Loucy (cell line): ENCODE results near the gene DAP.

Source experiments
- H2AFZ ChIP-seq: fragments of 200-600 bp; sonication (generic); 2 replicates; pipeline ENCODE4 v1.6.0; 2016; ENCODE audit warnings: antibody characterized with exemption, mild to moderate bottlenecking, low read length, moderate library complexity
- H3F3A ChIP-seq: fragments of 200-600 bp; 2 replicates; pipeline ENCODE4 v1.6.0; 2016; ENCODE audit warnings: antibody characterized with exemption, low read depth, mild to moderate bottlenecking
- H3K27me3 ChIP-seq: fragments of 200-600 bp; sonication (generic); 2 replicates; pipeline ENCODE4 v1.6.1; 2014; ENCODE audit warnings: low read length, mild to moderate bottlenecking; ENCODE audit not compliant: insufficient read depth, poor library complexity, severe bottlenecking
- H3K36me3 ChIP-seq: fragments of 200-600 bp; sonication (generic); 2 replicates; pipeline ENCODE4 v1.6.1; 2016; ENCODE audit warnings: low read length; ENCODE audit not compliant: insufficient read depth
- H3K4me1 ChIP-seq: fragments of 200-600 bp; sonication (generic); 2 replicates; pipeline ENCODE4 v1.5.1; 2014; ENCODE audit warnings: low read length, mild to moderate bottlenecking; ENCODE audit not compliant: insufficient read depth, poor library complexity, severe bottlenecking
- H3K4me2 ChIP-seq: fragments of 200-600 bp; sonication (generic); 2 replicates; pipeline ENCODE4 v1.6.0; 2014; ENCODE audit warnings: antibody characterized with exemption, low read length, low read depth, mild to moderate bottlenecking; ENCODE audit not compliant: poor library complexity, severe bottlenecking
- H3K4me3 ChIP-seq: fragments of 200-600 bp; sonication (generic); 2 replicates; pipeline ENCODE4 v1.5.1; 2014; ENCODE audit warnings: low read length, mild to moderate bottlenecking, mixed read lengths; ENCODE audit not compliant: poor library complexity, severe bottlenecking
- H3K79me2 ChIP-seq: fragments of 200-600 bp; sonication (generic); 2 replicates; pipeline ENCODE4 v1.6.1; 2014; ENCODE audit warnings: low read length; ENCODE audit not compliant: insufficient read depth
- H3K9ac ChIP-seq: fragments of 200-600 bp; sonication (generic); 2 replicates; pipeline ENCODE4 v1.6.0; 2014; ENCODE audit warnings: mild to moderate bottlenecking, low read depth, low read length, moderate library complexity; ENCODE audit not compliant: poor library complexity, severe bottlenecking
- H3K9me2 ChIP-seq: fragments of 200-600 bp; sonication (generic); replicated peaks from 2 replicates; pipeline ENCODE4 v1.6.1; 2016; ENCODE audit warnings: low read depth, low read length, mixed read lengths
- H3K9me3 ChIP-seq: fragments of 200-600 bp; sonication (generic); 2 replicates; pipeline ENCODE4 v1.6.1; 2014; ENCODE audit warnings: mild to moderate bottlenecking, antibody characterized with exemption, low read length, low read depth; ENCODE audit not compliant: insufficient read depth
- H4K20me1 ChIP-seq: fragments of 200-600 bp; sonication (generic); 2 replicates; pipeline ENCODE4 v1.6.0; 2014; ENCODE audit warnings: antibody characterized with exemption, low read length, mild to moderate bottlenecking; ENCODE audit not compliant: insufficient read depth, poor library complexity, severe bottlenecking
- CTCF ChIP-seq: fragments of 200-600 bp; sonication (generic); conservative IDR thresholded peaks from 2 replicates; pipeline ENCODE4 v1.5.1; 2014; ENCODE audit warnings: mild to moderate bottlenecking, antibody characterized with exemption, low read length
- EZH2phosphoT487 ChIP-seq: fragments of 200-600 bp; IDR thresholded peaks from 2 replicates; pipeline ENCODE4 v1.6.1; 2018; ENCODE audit warnings: antibody characterized with exemption, mild to moderate bottlenecking, moderate library complexity, borderline replicate concordance

DAP gene

GRCh38 chr5:10744681-10745080 is 16.4 kb downstream of the DAP start:
- Histone ChIP-seq H3K4me1 (no peaks in the 10 kb centered on the region), H3K36me3 (peaks cover 80% of the 10 kb centered on the region), H3K9me2 (no peaks in the 10 kb centered on the region), H3K9ac (no peak overlapping the region), H3K9me3 (peaks cover 5% of the 10 kb centered on the region; the same call in 1 of the 2 replicates), H3K4me3 (no peak overlapping the region), H4K20me1 (no peaks in the 10 kb centered on the region), H3K27me3 (no peaks in the 10 kb centered on the region), H3K79me2 (peaks cover 28% of the 10 kb centered on the region; the same call in 1 of the 2 replicates), H3K4me2 (no peak overlapping the region), H3F3A (no peaks in the 10 kb centered on the region), H2AFZ (no peak overlapping the region)
- TF ChIP-seq EZH2phosphoT487 (no peak), CTCF (no peak)

GRCh38 chr5:10743951-10744350 is 17.1 kb downstream of the DAP start:
- H3K4me1 ChIP-seq = no peaks in the 10 kb centered on the region
- peaks cover 82% of the 10 kb centered on the region for H3K36me3 ChIP-seq
- H3K9ac ChIP-seq = no peak overlapping the region
- peaks cover 22% of the 10 kb centered on the region; the same call in 1 of the 2 replicates for H3K79me2 ChIP-seq
- H3K9me2 ChIP-seq = no peaks in the 10 kb centered on the region
- TF ChIP-seq EZH2phosphoT487 (no peak), CTCF (no peak)
- H3K27me3 ChIP-seq = no peaks in the 10 kb centered on the region
- no peaks in the 10 kb centered on the region for H4K20me1 ChIP-seq
- no peak overlapping the region for H3K4me3 ChIP-seq
- H2AFZ ChIP-seq = no peak overlapping the region
- no peaks in the 10 kb centered on the region for H3F3A ChIP-seq
- H3K9me3 ChIP-seq = peaks cover 5% of the 10 kb centered on the region; the same call in 1 of the 2 replicates
- H3K4me2 ChIP-seq = no peak overlapping the region

GRCh38 chr5:10743526-10743925 is 17.5 kb downstream of the DAP start:
- TF ChIP-seq CTCF = no peak
- TF ChIP-seq EZH2phosphoT487 = no peak
- H3K36me3 ChIP-seq = peaks cover 79% of the 10 kb centered on the region
- H3K4me1 ChIP-seq = no peaks in the 10 kb centered on the region
- H2AFZ ChIP-seq = no peak overlapping the region
- no peaks in the 10 kb centered on the region for H3K27me3 ChIP-seq
- H3K79me2 ChIP-seq = peaks cover 18% of the 10 kb centered on the region; the same call in 1 of the 2 replicates
- no peaks in the 10 kb centered on the region for H4K20me1 ChIP-seq
- H3K4me3 ChIP-seq = no peak overlapping the region
- no peaks in the 10 kb centered on the region for H3F3A ChIP-seq
- H3K9ac ChIP-seq = no peak overlapping the region
- H3K9me3 ChIP-seq = peaks cover 5% of the 10 kb centered on the region; the same call in 1 of the 2 replicates
- H3K9me2 ChIP-seq = no peaks in the 10 kb centered on the region
- no peak overlapping the region for H3K4me2 ChIP-seq
